H1 (cell line): Measurements from ENCODE around the gene NHLH1.

Source experiments
- HDAC6 ChIP-seq: IDR thresholded peaks from one replicate; pipeline ENCODE4 v1.7.1; 2012; ENCODE audit warnings: low read depth, mild to moderate bottlenecking, inconsistent platforms, low read length, moderate library complexity
- KDM1A ChIP-seq: fragments of 200-600, 300-600 bp; sonication (generic); IDR thresholded peaks from 2 replicates; pipeline ENCODE4 v1.7.1; 2016; ENCODE audit warnings: mild to moderate bottlenecking, low read length, borderline replicate concordance
- KDM4A ChIP-seq: IDR thresholded peaks from one replicate; pipeline ENCODE4 v1.7.1; 2012; ENCODE audit warnings: low read depth, mild to moderate bottlenecking, moderate library complexity, low read length, inconsistent platforms; ENCODE audit not compliant: severe bottlenecking
- POLR2A ChIP-seq, 2 experiments: IDR thresholded peaks; 1 replicate in 1 of 2; 2 replicates in 1 of 2; pipeline ENCODE4 v1.6.1; 2011; ENCODE audit warnings: low read depth in 2 of 2, low read length in 2 of 2, mild to moderate bottlenecking in 2 of 2; ENCODE audit errors: control extremely low read depth in 1 of 2

- TF ChIP-seq KDM1A (no peak), HDAC6 (no peak), POLR2A (IDR thresholded peaks at IDR 0.05; ENCODE audit: control extremely low read depth in 1 of 2, low read depth in 2 of 2, low read length in 2 of 2) (no peak), KDM4A (no peak)
Measured at GRCh38 chr1:160363951-160364735, 2.7 kb upstream of the NHLH1 start.
